HG03095 (cell line): ENCODE measurements around the gene PIK3CD.

ENCODE experiments used
- ATAC-seq: cut with Tn5 transposase; IDR thresholded peaks from one replicate; pipeline ENCODE4 v1.9.1; 2021; ENCODE audit warnings: moderate library complexity; ENCODE audit not compliant: unreplicated experiment

The PIK3CD gene

GRCh38 chr1:9716404-9717192 is 65.1 kb downstream of the PIK3CD start:
- no peak for ATAC-seq

- peak; percentile 37 for ATAC-seq
Measured at GRCh38 chr1:9717193-9718005, 65.9 kb downstream of the PIK3CD start.

GRCh38 chr1:9718006-9718680 is 66.6 kb downstream of the PIK3CD start:
- ATAC-seq, result no peak

GRCh38 chr1:9719978-9720722 is 68.6 kb downstream of the PIK3CD start:
- no peak for ATAC-seq

- no peak for ATAC-seq
Measured at GRCh38 chr1:9720785-9721605, 69.5 kb downstream of the PIK3CD start.

- ATAC-seq, result no peak
Measured at GRCh38 chr1:9721606-9722377, 70.3 kb downstream of the PIK3CD start.

GRCh38 chr1:9722378-9722749 is 70.8 kb downstream of the PIK3CD start:
- no peak for ATAC-seq

- ATAC-seq, result no peak
Measured at GRCh38 chr1:9723068-9723805, 71.7 kb downstream of the PIK3CD start.

- no peak for ATAC-seq
Measured at GRCh38 chr1:9723926-9724325, 72.4 kb downstream of the PIK3CD start.

GRCh38 chr1:9724706-9725476 is 73.4 kb downstream of the PIK3CD start:
- no peak for ATAC-seq

- no peak for ATAC-seq
Measured at GRCh38 chr1:9726406-9726805, 74.9 kb downstream of the PIK3CD start.

- ATAC-seq, result no peak
Measured at GRCh38 chr1:9726905-9727595, 75.5 kb downstream of the PIK3CD start.

- ATAC-seq, result no peak
Measured at GRCh38 chr1:9728451-9729295, 77.1 kb downstream of the PIK3CD start.

- ATAC-seq, result no peak
Measured at GRCh38 chr1:9729523-9729922, 78.0 kb downstream of the PIK3CD start.

- no peak for ATAC-seq
Measured at GRCh38 chr1:9730096-9730901, 78.8 kb downstream of the PIK3CD start.
